CD4-positive, alpha-beta T cell (primary cell): ENCODE measurements around the gene SOD3. TPM values are rescaled to one million over a fixed set of nuclear protein-coding genes. Genes with fewer than 3 reads are reported as not detected.

Source experiments
- ATAC-seq: fragments of 200-7000 bp; cut with Tn5 transposase; one replicate; pipeline ENCODE4 v1.10.0; 2022; ENCODE audit warnings: mild to moderate bottlenecking; ENCODE audit not compliant: poor library complexity
- CTCF ChIA-PET: fragments of 350-600 bp; sonication (Branson Sonifier 250); formaldehyde crosslinking; loops from one replicate; lab custom pipeline; 2021; ENCODE audit warnings: antibody characterized with exemption, inconsistent platforms; lab: Charles Lee
- POLR2A ChIA-PET: fragments of 350-600 bp; sonication (Branson Sonifier 250); formaldehyde crosslinking; loops from one replicate; lab custom pipeline; 2021; ENCODE audit warnings: antibody characterized with exemption, inconsistent platforms; lab: Charles Lee
- DNase-seq, 14 experiments: peaks; one replicate each; pipeline ENCODE4 v3.0.0-alpha.2; 2013 to 2020; ENCODE audit warnings: mixed read lengths in 2 of 14
- H3K27ac ChIP-seq, 2 donors: one replicate each; pipeline versions ENCODE4 v1.5.1 to v1.7.0; 2013; ENCODE audit warnings: low read length in 2 of 2, low read depth in 1 of 2, mild to moderate bottlenecking in 1 of 2
- H3K27me3 ChIP-seq, 2 experiments: 1 replicate in 1 of 2; 2 replicates in 1 of 2; pipeline versions ENCODE4 v1.6.1 to v1.7.0; 2013; ENCODE audit warnings: low read length in 2 of 2, control low read depth in 1 of 2, mild to moderate bottlenecking in 1 of 2, moderate library complexity in 1 of 2; ENCODE audit not compliant: insufficient read depth in 2 of 2, control insufficient read depth in 1 of 2
- H3K36me3 ChIP-seq: one replicate; pipeline ENCODE4 v1.6.1; 2013; ENCODE audit warnings: low read length, control low read depth; ENCODE audit not compliant: insufficient read depth
- H3K4me1 ChIP-seq: one replicate; pipeline ENCODE4 v1.6.1; 2013; ENCODE audit warnings: low read length, control low read depth; ENCODE audit not compliant: insufficient read depth
- H3K4me3 ChIP-seq: one replicate; pipeline ENCODE4 v1.5.1; 2013; ENCODE audit warnings: mild to moderate bottlenecking, low read length, moderate library complexity
- H3K9me3 ChIP-seq, 2 experiments: 1 replicate in 1 of 2; 2 replicates in 1 of 2; pipeline versions ENCODE4 v1.6.1 to v1.7.0; 2013; ENCODE audit warnings: low read length in 2 of 2, mild to moderate bottlenecking in 2 of 2, control low read depth in 1 of 2, moderate library complexity in 1 of 2; ENCODE audit not compliant: control insufficient read depth in 1 of 2, insufficient read depth in 1 of 2
- H3K27ac Mint-ChIP-seq: one replicate; pipeline ENCODE4 v1.8.0; 2020; ENCODE audit warnings: mixed read lengths
- H3K27me3 Mint-ChIP-seq: one replicate; pipeline ENCODE4 v1.8.0; 2021; ENCODE audit warnings: mixed read lengths
- H3K36me3 Mint-ChIP-seq: one replicate; pipeline ENCODE4 v1.8.0; 2021; ENCODE audit warnings: low read depth, mixed read lengths
- H3K4me1 Mint-ChIP-seq: one replicate; pipeline ENCODE4 v1.8.0; 2021; ENCODE audit warnings: low read depth, mixed read lengths
- H3K4me3 Mint-ChIP-seq: one replicate; pipeline ENCODE4 v1.8.0; 2020; ENCODE audit warnings: mild to moderate bottlenecking, mixed read lengths
- H3K9me3 Mint-ChIP-seq: one replicate; pipeline ENCODE4 v1.8.0; 2020; ENCODE audit warnings: mixed read lengths
- intact Hi-C, 2 experiments: fragments of 100-400 bp; cut with DNase I in 1 of 2; cut with micrococcal nuclease in 1 of 2; formaldehyde crosslinking; loops; one replicate each; pipeline versions ENCODE4 v1.15.1 to v1.9.0; 2023 to 2025; cut with DNase I, micrococcal nuclease
- polyA plus RNA-seq, 2 donors: library from polyadenylated mRNA; unstranded; fragments of 120-200 nt; gene quantifications; one replicate each; pipeline ENCODE4 v1.2.1, GENCODE V29; 2013
- total RNA-seq, 174 experiments: library from RNA in 2 of 174; stranded (reverse) in 2 of 174; gene quantifications; one replicate each; pipeline ENCODE4 v1.2.3 and lab custom pipeline; 2021 to 2026
- TF ChIP-seq, protein P1 (sequence below): fragments of 200-600 bp; IDR thresholded peaks from one replicate; pipeline ENCODE4 v1.8.0; 2022; ENCODE audit warnings: antibody characterized with exemption, mild to moderate bottlenecking

SOD3 gene, protein sequence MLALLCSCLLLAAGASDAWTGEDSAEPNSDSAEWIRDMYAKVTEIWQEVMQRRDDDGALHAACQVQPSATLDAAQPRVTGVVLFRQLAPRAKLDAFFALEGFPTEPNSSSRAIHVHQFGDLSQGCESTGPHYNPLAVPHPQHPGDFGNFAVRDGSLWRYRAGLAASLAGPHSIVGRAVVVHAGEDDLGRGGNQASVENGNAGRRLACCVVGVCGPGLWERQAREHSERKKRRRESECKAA
- total RNA-seq (not detected), total RNA-seq (lab: John Stamatoyannopoulos, UW) (0 to 0.13 (median 0) reads per million in 172 experiments)
- polyA plus RNA-seq (2013, experiment 1 of 2): not detected
- 0.76 TPM for polyA plus RNA-seq (2013, experiment 2 of 2)

DNA sequence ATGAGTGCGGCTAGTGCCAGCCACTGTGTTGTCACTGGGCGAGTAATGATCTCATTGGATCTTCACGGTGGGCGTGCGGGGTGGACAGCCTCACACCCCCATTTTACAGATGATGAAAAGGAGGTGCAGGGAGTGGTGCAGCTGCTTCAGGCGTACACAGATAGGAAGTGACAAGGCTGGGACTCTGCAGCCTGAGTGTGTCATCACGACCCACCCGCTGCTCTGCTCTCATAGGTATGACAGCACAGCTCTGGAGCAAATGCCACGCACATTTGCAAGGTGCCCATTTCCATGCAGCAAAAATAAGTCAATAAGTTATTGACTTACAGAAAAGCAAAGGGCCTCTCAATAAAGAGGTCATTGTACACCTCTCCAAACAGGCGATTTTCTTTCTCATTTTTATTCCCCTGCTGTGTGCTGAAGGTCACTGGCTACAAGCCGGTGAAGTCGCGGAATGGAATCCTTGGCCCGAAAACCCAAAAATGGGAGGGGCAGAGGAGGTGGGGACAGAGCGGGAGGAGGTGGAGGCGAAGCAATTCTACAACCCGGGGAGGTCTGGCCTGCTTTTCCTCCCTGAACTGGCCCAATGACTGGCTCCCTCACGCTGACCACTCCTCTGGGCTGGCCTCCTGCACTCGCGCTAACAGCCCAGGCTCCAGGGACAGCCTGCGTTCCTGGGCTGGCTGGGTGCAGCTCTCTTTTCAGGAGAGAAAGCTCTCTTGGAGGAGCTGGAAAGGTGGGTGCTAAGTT is at the start of gene SOD3:
TSS of gene SOD3 (plus strand) at position 658 of the 750 bp plus-strand sequence. CDS start 3,949 bp downstream, outside the sequence.
- intact Hi-C loops: no loop called here
- CTCF ChIA-PET: no interaction called here
- POLR2A ChIA-PET: no interaction called here
- peaks cover 15 to 19% of the 10 kb centered on the region in 2 experiments for H3K27me3 ChIP-seq
- ATAC-seq: no peak
- Mint-ChIP-seq H3K4me3 (no peak within 1 kb of the TSS), H3K27ac (no peak within 1 kb of the TSS), H3K4me1 (no peaks in the 10 kb centered on the region), H3K36me3 (no peaks in the 10 kb centered on the region), H3K9me3 (no peaks in the 10 kb centered on the region), H3K27me3 (peaks cover 44% of the 10 kb centered on the region)
- H3K27ac ChIP-seq: no peak within 1 kb of the TSS
- no peaks in the 10 kb centered on the region for H3K36me3 ChIP-seq
- H3K4me1 ChIP-seq: no peaks in the 10 kb centered on the region
- no peak within 1 kb of the TSS for H3K4me3 ChIP-seq
- DNase-seq: no peak
- H3K9me3 ChIP-seq: peaks cover 0 to 14% of the 10 kb centered on the region in 2 experiments
- TF ChIP-seq, protein P1, sequence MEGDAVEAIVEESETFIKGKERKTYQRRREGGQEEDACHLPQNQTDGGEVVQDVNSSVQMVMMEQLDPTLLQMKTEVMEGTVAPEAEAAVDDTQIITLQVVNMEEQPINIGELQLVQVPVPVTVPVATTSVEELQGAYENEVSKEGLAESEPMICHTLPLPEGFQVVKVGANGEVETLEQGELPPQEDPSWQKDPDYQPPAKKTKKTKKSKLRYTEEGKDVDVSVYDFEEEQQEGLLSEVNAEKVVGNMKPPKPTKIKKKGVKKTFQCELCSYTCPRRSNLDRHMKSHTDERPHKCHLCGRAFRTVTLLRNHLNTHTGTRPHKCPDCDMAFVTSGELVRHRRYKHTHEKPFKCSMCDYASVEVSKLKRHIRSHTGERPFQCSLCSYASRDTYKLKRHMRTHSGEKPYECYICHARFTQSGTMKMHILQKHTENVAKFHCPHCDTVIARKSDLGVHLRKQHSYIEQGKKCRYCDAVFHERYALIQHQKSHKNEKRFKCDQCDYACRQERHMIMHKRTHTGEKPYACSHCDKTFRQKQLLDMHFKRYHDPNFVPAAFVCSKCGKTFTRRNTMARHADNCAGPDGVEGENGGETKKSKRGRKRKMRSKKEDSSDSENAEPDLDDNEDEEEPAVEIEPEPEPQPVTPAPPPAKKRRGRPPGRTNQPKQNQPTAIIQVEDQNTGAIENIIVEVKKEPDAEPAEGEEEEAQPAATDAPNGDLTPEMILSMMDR: no peak

DNA sequence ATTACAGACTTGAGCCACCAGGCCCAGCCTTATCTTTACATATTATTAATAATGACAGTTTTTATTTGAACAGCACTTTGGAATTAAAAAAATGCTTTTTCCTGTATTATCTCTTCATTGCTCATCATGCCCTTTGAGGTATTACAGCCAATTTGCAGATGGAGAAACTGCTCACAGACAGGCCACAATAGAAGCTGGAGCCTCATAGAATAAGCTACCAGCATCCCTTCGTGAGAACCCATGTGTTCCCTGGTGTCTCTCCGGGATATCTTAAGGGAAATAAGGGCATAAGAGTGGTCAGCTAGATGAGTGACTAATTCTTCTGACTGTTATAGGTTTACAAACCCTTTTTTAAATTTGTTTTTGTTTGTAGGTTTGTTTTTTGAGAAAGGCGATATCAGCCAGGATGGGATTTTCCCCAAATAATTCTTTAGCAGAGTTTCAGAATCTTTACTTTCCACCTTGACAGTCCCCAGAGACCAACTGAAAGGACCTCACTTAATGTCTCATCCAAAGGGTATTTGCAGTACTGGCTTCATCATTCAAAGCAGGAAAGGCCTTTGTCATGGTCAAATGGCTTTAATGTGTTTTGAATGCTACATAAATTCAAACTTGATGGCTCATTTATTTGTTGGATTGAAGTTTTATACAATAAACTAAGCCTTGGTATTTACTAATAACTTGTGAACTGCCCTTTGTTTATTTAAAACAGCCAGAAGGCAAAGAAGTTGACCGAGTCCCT is 48.0 kb upstream of the SOD3 start:
- Histone ChIP-seq H3K4me3 (no peak overlapping the region), H3K27me3 (no peaks in the 10 kb centered on the region), H3K36me3 (no peaks in the 10 kb centered on the region), H3K27ac (no peak overlapping the region), H3K4me1 (no peaks in the 10 kb centered on the region), H3K9me3 (peaks cover 5 to 6% of the 10 kb centered on the region in 2 experiments)
- no peak overlapping the region for H3K4me3 Mint-ChIP-seq
- ATAC-seq (no peak), DNase-seq (no peak)
- peaks cover 2% of the 10 kb centered on the region for H3K9me3 Mint-ChIP-seq
- no peak overlapping the region for H3K27ac Mint-ChIP-seq
- intact Hi-C loops: no loop called here
- peaks cover 9% of the 10 kb centered on the region for H3K27me3 Mint-ChIP-seq
- no peaks in the 10 kb centered on the region for H3K36me3 Mint-ChIP-seq
- H3K4me1 Mint-ChIP-seq: no peaks in the 10 kb centered on the region
- ChIA-PET POLR2A (no interaction called here), CTCF (interaction anchor here (0.6 kb wide), 1 partner anchor 60 kb away, joined by 3 read pairs; no protein-coding TSS in a partner anchor)
- TF ChIP-seq, protein P1: no peak

DNA sequence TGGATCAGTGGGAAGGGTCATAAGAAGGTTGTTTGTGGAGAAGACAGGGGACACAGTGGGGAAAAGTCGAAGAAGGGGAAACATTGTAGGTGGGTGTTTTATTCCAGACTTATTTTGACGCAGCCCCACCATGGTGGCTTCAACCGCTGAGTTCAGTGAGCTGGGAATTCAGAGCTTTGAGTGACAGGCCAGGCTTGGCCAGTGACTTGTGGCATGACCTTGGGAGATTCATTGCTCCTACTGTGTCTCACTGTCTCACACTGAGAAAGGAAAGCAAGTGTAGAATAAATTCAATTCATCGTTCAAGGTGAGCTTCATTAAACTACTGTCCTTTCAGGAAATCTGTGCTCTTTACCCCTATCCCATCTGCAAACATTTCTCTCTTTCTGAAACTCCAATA is 47.4 kb upstream of the SOD3 start:
- TF ChIP-seq, protein P1: no peak
- CTCF ChIA-PET: interaction anchor here (0.6 kb wide), 1 partner anchor 61 kb away, joined by 3 read pairs; no protein-coding TSS in a partner anchor
- no peaks in the 10 kb centered on the region for H3K36me3 Mint-ChIP-seq

More for the DNA sequence above, 47.4 kb upstream of the SOD3 start:
- Mint-ChIP-seq H3K4me3 (no peak overlapping the region), H3K27ac (no peak overlapping the region), H3K9me3 (peaks cover 2% of the 10 kb centered on the region), H3K4me1 (no peaks in the 10 kb centered on the region), H3K27me3 (peaks cover 6% of the 10 kb centered on the region)
- Histone ChIP-seq H3K27ac (no peak overlapping the region), H3K36me3 (no peaks in the 10 kb centered on the region), H3K4me1 (no peaks in the 10 kb centered on the region), H3K4me3 (no peak overlapping the region), H3K9me3 (peaks cover 5 to 6% of the 10 kb centered on the region in 2 experiments), H3K27me3 (no peaks in the 10 kb centered on the region)
- POLR2A ChIA-PET: no interaction called here
- intact Hi-C loops: no loop called here
- no peak for DNase-seq
- ATAC-seq: no peak
